ENCODE results near the gene PRSS48. TPM values are rescaled to one million over a fixed set of nuclear protein-coding genes. Genes with fewer than 3 reads are reported as not detected.

Gene PRSS48
- total RNA-seq, 1 experiment from 2014 or later = not detected

DNA sequence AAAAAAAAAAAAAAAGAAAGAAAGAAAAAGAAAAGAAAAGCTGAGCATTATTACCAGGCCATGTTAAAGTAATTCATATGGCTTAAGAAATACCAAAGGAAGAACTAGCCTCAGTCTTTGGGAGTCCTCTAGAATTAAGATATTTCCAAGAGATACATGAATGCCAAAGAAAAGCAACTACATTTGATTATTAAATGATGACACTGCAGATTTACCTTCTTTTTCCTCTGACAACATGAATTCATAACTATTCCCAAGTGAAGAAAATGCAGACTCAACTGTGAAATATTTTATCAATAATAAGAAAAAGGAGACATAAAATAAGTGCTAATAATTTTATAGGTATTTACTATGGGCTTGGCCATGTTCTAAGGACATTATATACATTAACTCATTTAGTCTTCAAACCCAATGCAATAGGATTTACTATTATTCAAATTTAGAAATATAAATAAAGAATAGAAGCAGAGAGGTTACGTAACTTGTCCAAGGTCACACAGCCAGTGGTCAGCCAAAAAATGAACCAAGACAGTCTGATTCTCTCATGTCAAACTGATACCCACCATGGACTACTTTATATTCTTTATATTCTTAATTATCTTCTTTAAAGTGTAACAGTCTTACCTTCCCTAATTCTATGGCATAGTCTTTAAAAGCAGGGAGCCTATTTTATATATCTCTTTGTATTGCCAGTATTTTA lies 41.5 kb downstream of the PRSS48 start:
- TF ChIP-seq, protein P1, sequence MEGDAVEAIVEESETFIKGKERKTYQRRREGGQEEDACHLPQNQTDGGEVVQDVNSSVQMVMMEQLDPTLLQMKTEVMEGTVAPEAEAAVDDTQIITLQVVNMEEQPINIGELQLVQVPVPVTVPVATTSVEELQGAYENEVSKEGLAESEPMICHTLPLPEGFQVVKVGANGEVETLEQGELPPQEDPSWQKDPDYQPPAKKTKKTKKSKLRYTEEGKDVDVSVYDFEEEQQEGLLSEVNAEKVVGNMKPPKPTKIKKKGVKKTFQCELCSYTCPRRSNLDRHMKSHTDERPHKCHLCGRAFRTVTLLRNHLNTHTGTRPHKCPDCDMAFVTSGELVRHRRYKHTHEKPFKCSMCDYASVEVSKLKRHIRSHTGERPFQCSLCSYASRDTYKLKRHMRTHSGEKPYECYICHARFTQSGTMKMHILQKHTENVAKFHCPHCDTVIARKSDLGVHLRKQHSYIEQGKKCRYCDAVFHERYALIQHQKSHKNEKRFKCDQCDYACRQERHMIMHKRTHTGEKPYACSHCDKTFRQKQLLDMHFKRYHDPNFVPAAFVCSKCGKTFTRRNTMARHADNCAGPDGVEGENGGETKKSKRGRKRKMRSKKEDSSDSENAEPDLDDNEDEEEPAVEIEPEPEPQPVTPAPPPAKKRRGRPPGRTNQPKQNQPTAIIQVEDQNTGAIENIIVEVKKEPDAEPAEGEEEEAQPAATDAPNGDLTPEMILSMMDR (conservative IDR thresholded peaks at IDR 0.05) = no peak
- no peak for DNase-seq

More for the DNA sequence above, 41.5 kb downstream of the PRSS48 start:
- no peak overlapping the region for H4K8ac ChIP-seq (replicated peaks; ENCODE audit: insufficient read length, low read depth, low read length)
- H2BK5ac ChIP-seq (ENCODE audit: insufficient read length, low read length) = no peak overlapping the region
- H3K27me3 ChIP-seq (ENCODE audit: insufficient read depth, low read length) = no peaks in the 10 kb centered on the region
- H2BK120ac ChIP-seq (ENCODE audit: low read depth, low read length, poor library complexity, severe bottlenecking) = no peak overlapping the region
- Mint-ChIP-seq H3K27me3 (ENCODE audit: low read depth) (no peaks in the 10 kb centered on the region), H3K36me3 (ENCODE audit: insufficient read depth in 1 of 3, low read depth in 3 of 3) (peaks cover 0 to 4% (median 4%) of the 10 kb centered on the region in 3 experiments; a peak in 3 of 7 replicates), H3K4me3 (no peak overlapping the region), H3K4me1 (peaks cover 49 to 50% of the 10 kb centered on the region in 2 experiments), H3K9me3 (no peaks in the 10 kb centered on the region), H3K27ac (no peak overlapping the region)
- H2BK12ac ChIP-seq (ENCODE audit: insufficient read length, low read depth, low read length) = no peak overlapping the region
- no peak overlapping the region for H3K27ac ChIP-seq (ENCODE audit: insufficient read length, low read depth, low read length)
- H3K4ac ChIP-seq (ENCODE audit: low read depth, low read length) = no peak overlapping the region
- H3K4me2 ChIP-seq (ENCODE audit: insufficient read depth, insufficient read length, low read length) = no peak overlapping the region
- no peaks in the 10 kb centered on the region for H3K9me3 ChIP-seq (ENCODE audit: control insufficient read depth, low read depth, low read length)
- no peak overlapping the region for H3K14ac ChIP-seq (ENCODE audit: insufficient read depth, low read length)
- H3K56ac ChIP-seq (ENCODE audit: insufficient read length, low read depth, low read length) = no peak overlapping the region
- H2BK20ac ChIP-seq (ENCODE audit: low read depth, low read length, poor library complexity, severe bottlenecking) = no peak overlapping the region
- H3K79me1 ChIP-seq (ENCODE audit: insufficient read depth, low read depth, low read length, poor library complexity, severe bottlenecking) = no peaks in the 10 kb centered on the region
- no peak overlapping the region for H4K91ac ChIP-seq (ENCODE audit: insufficient read length, low read depth, low read length)
- no peak overlapping the region for H2BK15ac ChIP-seq (ENCODE audit: low read depth, low read length)
- H3K4me1 ChIP-seq (ENCODE audit: insufficient read depth, low read length) = peaks cover 5% of the 10 kb centered on the region; the same call in 1 of the 2 replicates
- no peak overlapping the region for H2AK5ac ChIP-seq (ENCODE audit: insufficient read length, low read length)
- no peak overlapping the region for H3T11ph ChIP-seq (ENCODE audit: low read length)
- H3K9ac ChIP-seq (ENCODE audit: extremely low read depth, insufficient read length, low read length) = no peak overlapping the region
- peaks cover 44% of the 10 kb centered on the region for H3K79me2 ChIP-seq (ENCODE audit: insufficient read depth, low read length)
- WGBS (ENCODE audit: extremely low coverage, insufficient read length, low lambda C conversion rate) = no CpG with 5 or more reads among the region's 1 CpG
- no peak overlapping the region for H3K23ac ChIP-seq (ENCODE audit: insufficient read length, low read depth, low read length)
- no peaks in the 10 kb centered on the region for H3K23me2 ChIP-seq (ENCODE audit: insufficient read length, low read depth, low read length, poor library complexity, severe bottlenecking)
- H4K20me1 ChIP-seq (ENCODE audit: control insufficient read depth, insufficient read depth, insufficient read length) = no peaks in the 10 kb centered on the region
- H3K18ac ChIP-seq (ENCODE audit: insufficient read length, low read depth, low read length) = no peak overlapping the region
- H2AFZ ChIP-seq (ENCODE audit: low read length) = no peak overlapping the region
- H4K5ac ChIP-seq (ENCODE audit: insufficient read length, low read depth, low read length) = no peak overlapping the region

All from H9 (cell line).